Measurements from ENCODE around the gene MAP2K5. TPM values are rescaled to one million over a fixed set of nuclear protein-coding genes. Genes with fewer than 3 reads are reported as not detected.

Gene MAP2K5
- total RNA-seq (2021) (13.6 to 19.5 TPM (median 16.8 TPM) in 3 replicates), Bru-seq, nascent RNA (percentile 63 among the genes with signal in this experiment)
- long read RNA-seq, experiment 1, transcript MAP2K5-201 (22 exons, 2,347 nt) = major isoform, 19 of 38 reads
- long read RNA-seq, experiment 1, partial matches to known transcripts = 6 of 38 reads
- long read RNA-seq, experiment 1, other reads (novel, unspliced or antisense) = 10 of 38 reads
- long read RNA-seq, experiment 2, partial matches to known transcripts = 2 of 20 reads
- long read RNA-seq, experiment 2, other reads (novel, unspliced or antisense) = 14 of 20 reads
- long read RNA-seq, experiment 3, partial matches to known transcripts = 0 of 8 reads
- long read RNA-seq, experiment 3, other reads (novel, unspliced or antisense) = 6 of 8 reads

GRCh38 chr15:67542420-67543347 lies at the start of gene MAP2K5:
MAP2K5 (plus strand) TSS chr15:67542703; CDS start chr15:67543336, 633 bp downstream.
- ChIA-PET CTCF (no interaction called here), POLR2A (interaction anchor here (0.7 to 0.8 kb wide), 2 partner anchors 14 to 201 kb away, joined by 3 read pairs; no protein-coding TSS in a partner anchor)
- Mint-ChIP-seq H3K36me3 (no peaks in the 10 kb centered on the region), H3K27me3 (ENCODE audit: low read depth) (no peaks in the 10 kb centered on the region), H3K4me3 (peak within 1 kb of the TSS; percentile 97), H3K27ac (peak within 1 kb of the TSS; percentile 87; the same call in 1 of the 2 replicates), H3K4me1 (peaks cover 11% of the 10 kb centered on the region), H3K9me3 (no peaks in the 10 kb centered on the region)
- TF ChIP-seq JUN (CRISPR knock-in tag; IDR thresholded peaks at IDR 0.05) (no peak), FOXK1 (CRISPR knock-in tag; IDR thresholded peaks at IDR 0.05) (peak; percentile 84), ATF6 (CRISPR knock-in tag; IDR thresholded peaks at IDR 0.05) (no peak), SP1 (CRISPR knock-in tag; conservative IDR thresholded peaks at IDR 0.05) (peak; percentile 59; the same call in 1 of the 2 replicates), ZNF317 (CRISPR knock-in tag; IDR thresholded peaks at IDR 0.05; ENCODE audit: borderline replicate concordance, low read depth) (no peak), GRHL2 (CRISPR knock-in tag; IDR thresholded peaks at IDR 0.05; ENCODE audit: insufficient replicate concordance, severe bottlenecking) (no peak), NR2C2 (CRISPR knock-in tag; IDR thresholded peaks at IDR 0.05) (peak; percentile 68), FOXP1 (CRISPR knock-in tag; IDR thresholded peaks at IDR 0.05; ENCODE audit: borderline replicate concordance) (peak; percentile 39; the same call in 1 of the 2 replicates), JAZF1 (CRISPR knock-in tag; IDR thresholded peaks at IDR 0.05) (no peak), RORB (CRISPR knock-in tag; IDR thresholded peaks at IDR 0.05) (no peak), ZBTB21 (CRISPR knock-in tag; IDR thresholded peaks at IDR 0.05; ENCODE audit: borderline replicate concordance) (no peak; the same call in 1 of the 2 replicates), USF1 (CRISPR knock-in tag; IDR thresholded peaks at IDR 0.05) (0 out of 2 replicates have a peak, but pooled peaks have one; percentile 22), ARID4B (CRISPR knock-in tag; IDR thresholded peaks at IDR 0.05; ENCODE audit: borderline replicate concordance) (peak; percentile 70; the same call in 1 of the 2 replicates), MAX (CRISPR knock-in tag; IDR thresholded peaks at IDR 0.05) (peak; percentile 46), ATF2 (CRISPR knock-in tag; IDR thresholded peaks at IDR 0.05; ENCODE audit: borderline replicate concordance, low read depth) (no peak)
- DNase-seq (ENCODE audit: low spot score) (peak; percentile 79), ATAC-seq (peak; percentile 68)

Data from WTC11 (cell line).